ENCODE data around the gene RHEBL1.

DNA sequence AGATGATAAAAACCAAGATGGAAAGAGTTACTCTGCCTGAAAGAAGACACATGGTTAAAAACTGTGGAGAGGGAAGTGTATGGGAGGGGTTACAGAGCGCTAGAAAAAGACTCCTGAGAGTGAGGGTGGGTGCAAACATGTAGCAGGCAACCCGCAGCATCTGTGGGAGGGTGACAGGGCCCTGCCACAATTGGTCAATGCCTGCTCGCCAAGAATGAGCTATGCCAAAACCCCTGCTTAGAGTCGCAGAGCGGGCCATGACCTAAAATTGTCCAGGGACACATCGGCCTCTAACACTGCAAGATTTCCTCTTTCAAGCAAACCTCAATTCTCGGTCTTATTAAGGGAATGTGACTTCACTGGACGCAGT, 51.9 kb downstream of the RHEBL1 start:
- TF ChIP-seq, protein P1, sequence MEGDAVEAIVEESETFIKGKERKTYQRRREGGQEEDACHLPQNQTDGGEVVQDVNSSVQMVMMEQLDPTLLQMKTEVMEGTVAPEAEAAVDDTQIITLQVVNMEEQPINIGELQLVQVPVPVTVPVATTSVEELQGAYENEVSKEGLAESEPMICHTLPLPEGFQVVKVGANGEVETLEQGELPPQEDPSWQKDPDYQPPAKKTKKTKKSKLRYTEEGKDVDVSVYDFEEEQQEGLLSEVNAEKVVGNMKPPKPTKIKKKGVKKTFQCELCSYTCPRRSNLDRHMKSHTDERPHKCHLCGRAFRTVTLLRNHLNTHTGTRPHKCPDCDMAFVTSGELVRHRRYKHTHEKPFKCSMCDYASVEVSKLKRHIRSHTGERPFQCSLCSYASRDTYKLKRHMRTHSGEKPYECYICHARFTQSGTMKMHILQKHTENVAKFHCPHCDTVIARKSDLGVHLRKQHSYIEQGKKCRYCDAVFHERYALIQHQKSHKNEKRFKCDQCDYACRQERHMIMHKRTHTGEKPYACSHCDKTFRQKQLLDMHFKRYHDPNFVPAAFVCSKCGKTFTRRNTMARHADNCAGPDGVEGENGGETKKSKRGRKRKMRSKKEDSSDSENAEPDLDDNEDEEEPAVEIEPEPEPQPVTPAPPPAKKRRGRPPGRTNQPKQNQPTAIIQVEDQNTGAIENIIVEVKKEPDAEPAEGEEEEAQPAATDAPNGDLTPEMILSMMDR (IDR thresholded peaks at IDR 0.05; ENCODE audit: low read length): no peak
- TF ChIP-seq EZH2phosphoT487 (IDR thresholded peaks at IDR 0.05; ENCODE audit: low read length): no peak
- TF ChIP-seq EZH2 (optimal IDR thresholded peaks at IDR 0.05; ENCODE audit: low read depth, low read length): no peak
